ENCODE results near the gene PILRB. TPM values are rescaled to one million over a fixed set of nuclear protein-coding genes. Genes with fewer than 3 reads are reported as not detected.
"Not testable (repeated sequence)": the region's sequence is repeated elsewhere in the genome, so short reads cannot be mapped to it uniquely, and the experiment has no call there.

The PILRB gene
- total and polyA plus RNA-seq, 2 donors from 2014 or later: 45.0 to 76.4 TPM

GRCh38 chr7:100351657-100352058 is 6.3 kb upstream of the PILRB start:
- H3K4me3 ChIP-seq (ENCODE audit: low read length in 3 of 3): no peak overlapping the region
- FAIRE-seq (no peak), DNase-seq (peak in 1 of 5 donors; percentile 7)
- intact Hi-C loops (cut with DNase I): no loop called here
- peaks cover 6 to 47% (median 41%) of the 10 kb centered on the region in 3 donors for H3K36me3 ChIP-seq (ENCODE audit: control insufficient read depth in 2 of 3, insufficient read depth in 3 of 3, low read length in 3 of 3)
- H3K4me1 ChIP-seq (ENCODE audit: control insufficient read depth in 2 of 3, insufficient read depth in 2 of 3, low read depth in 1 of 3, low read length in 3 of 3): no peaks in the 10 kb centered on the region
- H3K27me3 ChIP-seq (ENCODE audit: control insufficient read depth, insufficient read depth, low read length): no peaks in the 10 kb centered on the region
- TF ChIP-seq CTCF (IDR thresholded peaks at IDR 0.05; ENCODE audit: borderline replicate concordance, extremely low read depth, insufficient read depth): no peak
- H3K9me3 ChIP-seq (ENCODE audit: control insufficient read depth in 2 of 3, insufficient read depth in 1 of 3, low read length in 3 of 3): no peaks in the 10 kb centered on the region
- H3K27ac ChIP-seq (ENCODE audit: low read depth in 2 of 2, low read length in 2 of 2): no peak overlapping the region
- no peak overlapping the region for H3K9ac ChIP-seq (ENCODE audit: low read length in 3 of 3)

- H3K36me3 ChIP-seq (ENCODE audit: control insufficient read depth in 2 of 3, insufficient read depth in 3 of 3, low read length in 3 of 3): peaks cover 3 to 45% (median 38%) of the 10 kb centered on the region in 3 donors
- intact Hi-C loops (cut with DNase I); H3K4me3 ChIP-seq (ENCODE audit: low read length in 3 of 3); H3K9ac ChIP-seq (ENCODE audit: low read length in 3 of 3); H3K27ac ChIP-seq (ENCODE audit: low read depth in 2 of 2, low read length in 2 of 2); H3K27me3 ChIP-seq (ENCODE audit: control insufficient read depth, insufficient read depth, low read length); H3K9me3 ChIP-seq (ENCODE audit: control insufficient read depth in 2 of 3, insufficient read depth in 1 of 3, low read length in 3 of 3); H3K4me1 ChIP-seq (ENCODE audit: control insufficient read depth in 2 of 3, insufficient read depth in 2 of 3, low read depth in 1 of 3, low read length in 3 of 3); FAIRE-seq: not testable (repeated sequence)
- peak in 1 of 5 donors; percentile 28 for DNase-seq
Measured at GRCh38 chr7:100352230-100352781, 5.6 kb upstream of the PILRB start.

GRCh38 chr7:100352984-100353684 is 4.8 kb upstream of the PILRB start:
- H3K9me3 ChIP-seq (ENCODE audit: control insufficient read depth in 2 of 3, insufficient read depth in 1 of 3, low read length in 3 of 3): no peaks in the 10 kb centered on the region
- no peaks in the 10 kb centered on the region for H3K4me1 ChIP-seq (ENCODE audit: control insufficient read depth in 2 of 3, insufficient read depth in 2 of 3, low read depth in 1 of 3, low read length in 3 of 3)
- no peak overlapping the region for H3K9ac ChIP-seq (ENCODE audit: low read length in 3 of 3)
- TF ChIP-seq CTCF (IDR thresholded peaks at IDR 0.05; ENCODE audit: borderline replicate concordance, extremely low read depth, insufficient read depth): no peak
- FAIRE-seq (no peak), DNase-seq (peak in 1 of 5 donors; percentile 27)
- H3K36me3 ChIP-seq (ENCODE audit: control insufficient read depth in 2 of 3, insufficient read depth in 3 of 3, low read length in 3 of 3): peaks cover 0 to 38% (median 32%) of the 10 kb centered on the region in 3 donors
- intact Hi-C loops (cut with DNase I): no loop called here
- no peaks in the 10 kb centered on the region for H3K27me3 ChIP-seq (ENCODE audit: control insufficient read depth, insufficient read depth, low read length)
- H3K27ac ChIP-seq (ENCODE audit: low read depth in 2 of 2, low read length in 2 of 2): no peak overlapping the region
- no peak overlapping the region for H3K4me3 ChIP-seq (ENCODE audit: low read length in 3 of 3)

GRCh38 chr7:100353685-100354330 is 4.1 kb upstream of the PILRB start:
- no peak for TF ChIP-seq CTCF (IDR thresholded peaks at IDR 0.05; ENCODE audit: borderline replicate concordance, extremely low read depth, insufficient read depth)
- intact Hi-C loops (cut with DNase I): no loop called here
- Histone ChIP-seq H3K4me1 (ENCODE audit: control insufficient read depth in 2 of 3, insufficient read depth in 2 of 3, low read depth in 1 of 3, low read length in 3 of 3) (no peaks in the 10 kb centered on the region), H3K27me3 (ENCODE audit: control insufficient read depth, insufficient read depth, low read length) (no peaks in the 10 kb centered on the region), H3K36me3 (ENCODE audit: control insufficient read depth in 2 of 3, insufficient read depth in 3 of 3, low read length in 3 of 3) (peaks cover 0 to 45% (median 34%) of the 10 kb centered on the region in 3 donors), H3K4me3 (ENCODE audit: low read length in 3 of 3) (no peak overlapping the region), H3K9me3 (ENCODE audit: control insufficient read depth in 2 of 3, insufficient read depth in 1 of 3, low read length in 3 of 3) (no peaks in the 10 kb centered on the region), H3K9ac (ENCODE audit: low read length in 3 of 3) (no peak overlapping the region), H3K27ac (ENCODE audit: low read depth in 2 of 2, low read length in 2 of 2) (no peak overlapping the region)
- FAIRE-seq (no peak), DNase-seq (peak in 1 of 5 donors; percentile 12)

All from kidney (tissue), 14 donors.